Measurements from ENCODE around the gene TRAF4. TPM values are rescaled to one million over a fixed set of nuclear protein-coding genes. Genes with fewer than 3 reads are reported as not detected.

Gene TRAF4
- total and polyA plus RNA-seq, 2 experiments from 2014 or later: 66.2 to 99.5 TPM

- no peak overlapping the region for H3K4me3 ChIP-seq
- peaks cover 14% of the 10 kb centered on the region for H3K79me2 ChIP-seq
- H3K9me3 ChIP-seq (ENCODE audit: low read depth): no peaks in the 10 kb centered on the region
- no peak for TF ChIP-seq CTCF (IDR thresholded peaks at IDR 0.05; ENCODE audit: poor library complexity)
- TF ChIP-seq EZH2phosphoT487 (IDR thresholded peaks at IDR 0.05; ENCODE audit: low read depth, severe bottlenecking, unreplicated experiment): no peak
- no peak for TF ChIP-seq EZH2 (IDR thresholded peaks at IDR 0.05; ENCODE audit: borderline replicate concordance)
- WGBS (ENCODE audit: low lambda C conversion rate, missing lambda C conversion rate): 97% methylated on average over 5 of the region's 5 CpGs
- H4K20me1 ChIP-seq (ENCODE audit: insufficient read depth, poor library complexity, severe bottlenecking): peaks cover 4% of the 10 kb centered on the region
- no peak overlapping the region for H3K27ac ChIP-seq
- DNase-seq (ENCODE audit: low spot score): no peak
- H2AFZ ChIP-seq: no peak overlapping the region
- H3K4me1 ChIP-seq (ENCODE audit: insufficient read depth): no peaks in the 10 kb centered on the region
- no peaks in the 10 kb centered on the region for H3K36me3 ChIP-seq (replicated peaks; ENCODE audit: insufficient read depth, low read depth)
- no peak overlapping the region for H3K4me2 ChIP-seq
- no peaks in the 10 kb centered on the region for H3K27me3 ChIP-seq
- H3K9me2 ChIP-seq (replicated peaks; ENCODE audit: insufficient read depth): no peaks in the 10 kb centered on the region
Measured at GRCh38 chr17:28756049-28756804, 12.4 kb downstream of the TRAF4 start.

- no peak overlapping the region for H3K4me2 ChIP-seq
- no peaks in the 10 kb centered on the region for H3K4me1 ChIP-seq (ENCODE audit: insufficient read depth)
- H3K4me3 ChIP-seq: no peak overlapping the region
- no peak for DNase-seq (ENCODE audit: low spot score)
- no peaks in the 10 kb centered on the region for H3K27me3 ChIP-seq
- H3K79me2 ChIP-seq: peaks cover 23% of the 10 kb centered on the region
- no peaks in the 10 kb centered on the region for H3K9me2 ChIP-seq (replicated peaks; ENCODE audit: insufficient read depth)
- WGBS (ENCODE audit: low lambda C conversion rate, missing lambda C conversion rate): 99% methylated on average over 32 of the region's 32 CpGs
- TF ChIP-seq EZH2phosphoT487 (IDR thresholded peaks at IDR 0.05; ENCODE audit: low read depth, severe bottlenecking, unreplicated experiment): no peak
- no peak overlapping the region for H2AFZ ChIP-seq
- H4K20me1 ChIP-seq (ENCODE audit: insufficient read depth, poor library complexity, severe bottlenecking): peaks cover 4% of the 10 kb centered on the region
- H3K9me3 ChIP-seq (ENCODE audit: low read depth): no peaks in the 10 kb centered on the region
- H3K27ac ChIP-seq: no peak overlapping the region
- H3K36me3 ChIP-seq (replicated peaks; ENCODE audit: insufficient read depth, low read depth): no peaks in the 10 kb centered on the region
Measured at GRCh38 chr17:28758411-28759121, 14.8 kb downstream of the TRAF4 start.

- Histone ChIP-seq H3K36me3 (replicated peaks; ENCODE audit: insufficient read depth, low read depth) (no peaks in the 10 kb centered on the region), H2AFZ (no peak overlapping the region), H3K4me3 (no peak overlapping the region), H3K4me2 (no peak overlapping the region), H3K79me2 (peaks cover 23% of the 10 kb centered on the region), H4K20me1 (ENCODE audit: insufficient read depth, poor library complexity, severe bottlenecking) (peaks cover 4% of the 10 kb centered on the region), H3K27ac (no peak overlapping the region), H3K9me2 (replicated peaks; ENCODE audit: insufficient read depth) (no peaks in the 10 kb centered on the region), H3K27me3 (no peaks in the 10 kb centered on the region), H3K9me3 (ENCODE audit: low read depth) (no peaks in the 10 kb centered on the region), H3K4me1 (ENCODE audit: insufficient read depth) (no peaks in the 10 kb centered on the region)
- 97% methylated on average over 18 of the region's 18 CpGs for WGBS (ENCODE audit: low lambda C conversion rate, missing lambda C conversion rate)
- TF ChIP-seq CTCF (IDR thresholded peaks at IDR 0.05; ENCODE audit: poor library complexity) (no peak), EZH2 (IDR thresholded peaks at IDR 0.05; ENCODE audit: borderline replicate concordance) (no peak), EZH2phosphoT487 (IDR thresholded peaks at IDR 0.05; ENCODE audit: low read depth, severe bottlenecking, unreplicated experiment) (no peak)
- DNase-seq (ENCODE audit: low spot score): no peak
Measured at GRCh38 chr17:28759256-28759865, 15.6 kb downstream of the TRAF4 start.
